HG02571 (cell line): ENCODE measurements around the gene TRIP6.

Source experiments
- ATAC-seq: cut with Tn5 transposase; IDR thresholded peaks from one replicate; pipeline ENCODE4 v1.9.1; 2021; ENCODE audit warnings: mild to moderate bottlenecking, moderate library complexity; ENCODE audit not compliant: unreplicated experiment

TRIP6 gene

GRCh38 chr7:100867040-100867775, at the start of gene TRIP6:
TSS of gene TRIP6 (plus strand) at chr7:100867387. CDS start at chr7:100867498, 111 bp downstream.
- ATAC-seq, result no peak

- no peak for ATAC-seq
Measured at GRCh38 chr7:100818366-100818765, 48.8 kb upstream of the TRIP6 start.

- ATAC-seq, result no peak
Measured at GRCh38 chr7:100818825-100819224, 48.4 kb upstream of the TRIP6 start.

- ATAC-seq, result no peak
Measured at GRCh38 chr7:100819586-100819985, 47.6 kb upstream of the TRIP6 start.

- no peak for ATAC-seq
Measured at GRCh38 chr7:100822236-100823139, 44.7 kb upstream of the TRIP6 start.

- ATAC-seq, result no peak
Measured at GRCh38 chr7:100823140-100823525, 44.1 kb upstream of the TRIP6 start.

GRCh38 chr7:100823534-100823933, 43.7 kb upstream of the TRIP6 start:
- no peak for ATAC-seq

- no peak for ATAC-seq
Measured at GRCh38 chr7:100824499-100825214, 42.5 kb upstream of the TRIP6 start.

- ATAC-seq, result no peak
Measured at GRCh38 chr7:100825215-100825671, 41.9 kb upstream of the TRIP6 start.

- ATAC-seq, result no peak
Measured at GRCh38 chr7:100825751-100826513, 41.3 kb upstream of the TRIP6 start.

GRCh38 chr7:100826514-100827329, 40.5 kb upstream of the TRIP6 start:
- ATAC-seq, result no peak

- no peak for ATAC-seq
Measured at GRCh38 chr7:100827330-100828226, 39.6 kb upstream of the TRIP6 start, which contains the start of gene EPHB4. TSS of gene EPHB4 (minus strand) at chr7:100827523. CDS start at chr7:100827030, 493 bp downstream.

- no peak for ATAC-seq
Measured at GRCh38 chr7:100829150-100829716, 38.0 kb upstream of the TRIP6 start.

- ATAC-seq, result no peak
Measured at GRCh38 chr7:100830396-100830795, 36.8 kb upstream of the TRIP6 start.

GRCh38 chr7:100832281-100832633, 34.9 kb upstream of the TRIP6 start:
- ATAC-seq, result no peak

- ATAC-seq, result no peak
Measured at GRCh38 chr7:100835903-100836811, 31.0 kb upstream of the TRIP6 start.

GRCh38 chr7:100836812-100837098, 30.4 kb upstream of the TRIP6 start:
- ATAC-seq, result no peak
